ENCODE measurements around the gene PDZRN4.
"Not testable (repeated sequence)": the region's sequence is repeated elsewhere in the genome, so short reads cannot be mapped to it uniquely, and the experiment has no call there.

Gene PDZRN4

GRCh38 chr12:41287500-41288141, 99.5 kb downstream of the PDZRN4 start:
- DNase-seq = no peak

GRCh38 chr12:41288142-41288811, 100.2 kb downstream of the PDZRN4 start:
- DNase-seq = no peak

GRCh38 chr12:41289501-41289900, 101.4 kb downstream of the PDZRN4 start:
- no peak for DNase-seq

- DNase-seq = no peak
These were observed 104.9 kb downstream of the PDZRN4 start for GRCh38 chr12:41293011-41293410.

GRCh38 chr12:41293461-41293860, 105.3 kb downstream of the PDZRN4 start:
- no peak for DNase-seq

- DNase-seq = no peak
These were observed 114.9 kb downstream of the PDZRN4 start for GRCh38 chr12:41302979-41303403.

GRCh38 chr12:41304526-41304925, 116.4 kb downstream of the PDZRN4 start:
- DNase-seq = no peak

- DNase-seq = no peak
These were observed 122.2 kb downstream of the PDZRN4 start for GRCh38 chr12:41310367-41310766.

- no peak for DNase-seq
These were observed 123.8 kb downstream of the PDZRN4 start for GRCh38 chr12:41311883-41312282.

GRCh38 chr12:41312451-41312850, 124.3 kb downstream of the PDZRN4 start:
- DNase-seq = not testable (repeated sequence)

GRCh38 chr12:41325336-41325735, 137.2 kb downstream of the PDZRN4 start:
- no peak for DNase-seq

GRCh38 chr12:41327096-41327895, 139.2 kb downstream of the PDZRN4 start:
- no peak for DNase-seq

- no peak for DNase-seq
These were observed 145.9 kb downstream of the PDZRN4 start for GRCh38 chr12:41333974-41334373.

GRCh38 chr12:41334390-41334789, 146.3 kb downstream of the PDZRN4 start:
- no peak for DNase-seq

- no peak for DNase-seq
These were observed 148.0 kb downstream of the PDZRN4 start for GRCh38 chr12:41336041-41336549.

- no peak for DNase-seq
These were observed 151.7 kb downstream of the PDZRN4 start for GRCh38 chr12:41339784-41340183.

- DNase-seq = no peak
These were observed 156.8 kb downstream of the PDZRN4 start for GRCh38 chr12:41344776-41345470.

GRCh38 chr12:41348198-41348597, 160.1 kb downstream of the PDZRN4 start:
- DNase-seq = no peak

- no peak for DNase-seq
These were observed 168.1 kb downstream of the PDZRN4 start for GRCh38 chr12:41356181-41356580.

GRCh38 chr12:41361738-41362137, 173.6 kb downstream of the PDZRN4 start:
- DNase-seq = no peak

GRCh38 chr12:41362510-41362909, 174.4 kb downstream of the PDZRN4 start:
- DNase-seq = no peak

GRCh38 chr12:41362931-41363330, 174.8 kb downstream of the PDZRN4 start:
- DNase-seq = no peak

GRCh38 chr12:41364211-41364610, 176.1 kb downstream of the PDZRN4 start:
- no peak for DNase-seq

Measured in CD4-positive, alpha-beta T cell treated with Interleukin-4 for 4 hours (primary cell).